ENCODE measurements around the gene DLGAP4.

Gene DLGAP4

DNA sequence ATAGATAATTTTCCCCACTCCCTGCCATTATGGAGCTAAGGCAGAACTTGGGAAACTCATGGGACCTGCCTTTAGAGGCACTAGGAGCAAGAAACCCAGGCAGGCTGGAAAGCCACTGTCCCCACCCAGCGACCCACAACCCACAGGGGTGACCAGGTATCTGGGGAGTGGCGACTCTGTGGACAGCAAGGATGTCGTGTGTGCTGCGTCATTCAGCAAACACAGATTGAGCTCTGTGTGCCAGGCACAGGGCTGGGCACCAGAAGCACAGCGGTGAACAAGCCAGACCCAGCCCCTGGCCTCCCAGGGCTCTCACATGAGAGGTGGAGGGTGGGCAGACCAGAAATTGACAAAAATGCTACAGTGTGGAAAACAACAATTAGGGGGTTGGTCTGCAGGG, 27.7 kb downstream of the DLGAP4 start:
- DNase-seq (ENCODE audit: low read depth), result no peak

DNA sequence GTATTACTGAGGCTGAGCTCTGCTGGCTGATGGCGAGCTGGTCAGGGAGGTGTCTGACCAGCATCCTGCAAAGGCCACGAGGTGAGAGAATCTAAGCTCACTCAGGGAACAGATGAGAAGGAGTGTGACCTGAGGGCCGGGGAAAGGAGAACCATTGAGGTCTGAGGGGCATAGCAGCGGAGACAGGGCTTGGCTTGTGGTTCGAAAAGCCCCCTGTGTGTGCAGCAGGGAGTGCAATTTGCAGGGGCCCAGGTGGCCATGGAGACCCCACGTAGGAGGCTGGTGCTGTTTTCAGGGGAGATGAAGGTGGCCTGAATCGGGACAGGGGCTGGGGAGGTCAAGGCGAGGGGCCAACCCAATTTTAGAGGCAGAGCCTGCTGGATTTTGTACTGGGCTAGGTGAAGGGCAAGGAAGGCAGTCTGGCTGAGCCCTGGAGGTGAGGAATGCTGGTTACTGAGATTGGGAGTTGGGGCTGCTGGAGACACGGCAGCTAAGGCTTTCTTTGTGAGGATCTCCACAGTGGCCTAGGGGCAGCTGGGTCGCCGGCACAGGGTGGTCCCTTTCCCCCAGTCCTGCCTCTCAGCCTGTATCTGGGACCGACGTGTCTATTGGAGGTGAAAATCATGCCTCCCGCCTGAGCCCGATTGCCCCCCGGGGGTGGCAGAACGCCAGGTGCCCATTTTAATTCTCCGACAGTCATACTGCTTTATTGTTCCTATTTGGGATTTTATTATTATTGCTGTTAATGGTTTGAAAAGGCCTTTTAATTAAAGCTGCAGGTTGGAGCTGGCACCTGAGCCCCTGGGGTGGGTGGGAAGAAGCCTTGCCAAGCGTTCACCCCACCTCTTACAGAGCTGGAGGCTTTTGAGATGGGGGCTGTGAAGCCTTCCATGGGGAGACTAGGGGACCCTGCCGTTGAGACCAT, 28.4 kb downstream of the DLGAP4 start:
- no peak for DNase-seq (ENCODE audit: low read depth)

DNA sequence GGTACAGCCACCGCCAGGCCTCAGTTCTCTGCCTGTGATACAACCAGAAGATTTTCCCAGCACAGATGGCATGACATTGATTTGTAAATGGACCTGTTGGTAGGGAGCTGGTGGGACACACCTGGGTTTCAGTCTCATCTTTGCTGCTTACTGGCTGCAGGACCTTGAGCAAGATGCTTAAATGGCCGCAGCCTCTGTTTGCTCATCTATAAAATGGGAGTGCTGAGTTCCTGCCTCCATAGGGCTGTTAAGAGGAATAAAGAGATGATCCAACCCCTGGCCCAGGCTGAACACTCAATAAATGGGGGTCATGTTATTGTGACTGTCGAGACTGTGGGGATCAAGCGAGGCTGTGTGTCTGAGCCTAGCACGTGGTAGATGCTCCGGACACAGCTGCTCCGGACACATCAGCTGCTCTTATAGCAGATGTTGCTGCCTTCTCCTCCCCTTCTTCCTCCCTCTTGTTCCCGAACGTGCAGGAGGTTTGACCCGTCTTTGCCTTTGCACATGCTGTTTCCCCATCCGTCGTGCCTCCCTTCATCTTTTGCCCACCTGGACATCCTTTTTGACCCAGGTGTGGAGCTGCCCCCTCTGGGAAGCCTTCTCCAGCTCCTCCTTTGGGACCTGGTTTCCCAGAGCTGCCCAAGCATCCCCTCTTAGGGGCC, 29.2 kb downstream of the DLGAP4 start:
- DNase-seq (ENCODE audit: low read depth), result no peak

DNA sequence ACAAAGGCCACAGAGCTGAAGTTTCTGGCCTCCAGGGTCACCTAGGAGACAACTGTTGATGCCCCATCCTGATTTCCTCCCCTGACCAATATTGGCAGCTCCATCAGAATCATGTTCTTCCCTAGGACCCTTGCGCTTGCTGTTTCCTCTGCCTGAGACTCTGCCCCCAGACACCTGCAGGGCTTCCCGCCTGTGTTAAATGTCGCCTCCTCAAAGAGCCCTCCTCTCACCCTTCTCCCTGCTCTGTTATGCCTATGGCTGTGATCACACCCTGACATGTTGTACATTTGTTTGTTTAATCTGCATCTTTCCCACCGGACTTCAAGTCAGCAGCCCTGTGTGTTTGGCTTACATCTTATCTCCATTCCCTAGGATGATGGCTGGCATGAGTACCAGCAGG, 30.1 kb downstream of the DLGAP4 start:
- no peak for DNase-seq (ENCODE audit: low read depth)

DNA sequence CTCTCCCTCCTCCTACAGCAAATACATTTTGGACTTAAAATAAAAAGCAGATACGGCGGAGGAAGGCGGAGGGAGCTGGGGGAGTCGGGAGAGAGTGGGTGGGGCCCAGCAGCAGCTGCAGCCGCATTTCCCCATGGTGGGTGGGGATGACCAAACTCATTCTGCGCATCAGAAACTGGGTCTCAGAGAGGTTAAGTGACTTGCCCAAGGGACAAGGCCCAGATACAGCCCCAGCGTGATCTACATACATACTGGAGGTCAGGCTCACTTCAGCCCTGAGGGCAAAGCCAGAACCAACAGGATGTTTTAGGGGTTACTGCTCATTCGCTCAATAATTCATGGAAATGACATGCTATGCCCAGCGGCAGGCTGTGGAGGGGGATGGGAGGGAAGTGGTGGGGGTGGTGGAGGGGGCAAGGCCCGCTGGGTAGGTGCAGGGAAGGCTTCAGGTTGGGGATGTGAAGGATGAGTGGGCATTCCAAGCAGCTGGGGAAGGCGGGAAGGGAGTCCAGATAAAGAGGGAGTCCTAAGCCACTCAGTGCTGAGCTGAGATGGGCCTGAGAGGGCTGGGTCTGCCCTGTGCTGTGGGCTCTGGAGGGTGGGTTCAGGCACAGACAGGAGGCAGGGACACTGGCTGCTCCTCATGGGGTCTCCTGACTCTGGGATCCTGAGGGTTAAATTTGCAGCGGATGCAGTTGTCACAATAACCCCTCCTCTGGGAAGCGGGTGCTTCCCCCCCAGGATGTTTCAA, 31.0 kb downstream of the DLGAP4 start:
- DNase-seq (ENCODE audit: low read depth), result no peak

DNA sequence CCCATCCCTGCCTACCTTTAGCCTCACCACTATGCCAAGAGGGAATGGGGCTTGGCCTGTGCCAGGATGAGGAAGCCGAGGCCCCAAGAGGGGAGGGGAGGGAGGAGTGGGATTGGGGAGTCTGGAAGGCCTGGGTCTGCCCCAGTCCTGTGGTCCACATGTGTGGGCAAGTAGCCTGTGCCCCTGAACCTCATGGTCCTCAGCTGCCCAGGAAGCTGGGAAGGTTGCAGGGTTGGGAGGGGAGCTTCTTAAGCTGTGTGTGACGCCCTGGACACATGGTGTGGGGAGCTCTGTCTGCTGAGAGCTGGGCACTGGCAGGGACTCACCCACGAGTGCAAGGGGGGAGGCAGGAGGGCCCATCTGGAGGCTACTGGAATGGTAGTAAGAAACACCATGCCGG, 31.7 kb downstream of the DLGAP4 start:
- DNase-seq (ENCODE audit: low read depth), result no peak

DNA sequence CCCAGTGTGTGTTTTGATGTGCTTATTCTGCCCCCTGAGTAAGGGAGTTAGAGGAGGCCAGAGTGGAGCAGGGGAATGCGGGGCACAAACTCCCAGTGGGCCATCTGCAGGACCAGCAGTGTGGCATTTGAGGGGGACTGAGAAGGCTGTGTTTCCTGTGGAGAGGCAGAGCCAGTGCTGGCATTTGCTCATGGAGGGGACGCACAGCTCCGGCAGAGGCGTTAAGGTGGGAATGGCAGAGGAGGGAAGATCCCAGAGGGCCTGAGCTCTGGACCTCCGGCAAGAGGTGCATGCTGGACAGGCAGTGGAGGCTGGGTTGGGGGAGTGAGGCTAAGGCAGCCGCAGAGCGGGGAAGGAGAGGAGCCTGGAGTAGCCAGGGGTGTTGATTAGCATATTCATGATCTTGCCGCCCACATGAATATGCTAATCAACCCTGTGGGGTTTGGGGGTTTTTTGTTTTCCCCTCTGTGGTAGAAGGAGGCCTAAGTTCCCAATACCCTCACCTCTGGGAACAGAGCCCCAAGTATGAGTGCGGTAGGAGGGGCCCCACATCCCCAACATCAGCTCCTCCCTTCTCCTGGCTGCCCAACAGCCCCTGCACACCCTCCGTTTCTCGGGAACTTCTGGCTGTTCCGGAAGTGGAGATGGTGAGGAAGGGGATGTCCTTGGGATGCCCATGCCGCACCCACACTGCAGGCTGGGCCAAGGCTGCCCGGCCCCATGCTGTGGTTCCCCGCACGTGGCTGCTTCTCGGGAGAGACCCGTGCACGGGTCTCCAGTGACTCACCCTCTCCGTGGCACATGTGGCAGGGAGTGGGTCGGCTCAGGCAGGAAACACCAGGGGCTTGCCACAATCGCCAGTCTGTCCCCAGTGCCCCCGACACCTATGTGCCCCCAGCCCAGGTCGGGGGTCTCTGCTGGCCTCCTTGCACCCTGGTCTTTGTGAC, 33.8 kb downstream of the DLGAP4 start:
- DNase-seq (ENCODE audit: low read depth), result no peak

DNA sequence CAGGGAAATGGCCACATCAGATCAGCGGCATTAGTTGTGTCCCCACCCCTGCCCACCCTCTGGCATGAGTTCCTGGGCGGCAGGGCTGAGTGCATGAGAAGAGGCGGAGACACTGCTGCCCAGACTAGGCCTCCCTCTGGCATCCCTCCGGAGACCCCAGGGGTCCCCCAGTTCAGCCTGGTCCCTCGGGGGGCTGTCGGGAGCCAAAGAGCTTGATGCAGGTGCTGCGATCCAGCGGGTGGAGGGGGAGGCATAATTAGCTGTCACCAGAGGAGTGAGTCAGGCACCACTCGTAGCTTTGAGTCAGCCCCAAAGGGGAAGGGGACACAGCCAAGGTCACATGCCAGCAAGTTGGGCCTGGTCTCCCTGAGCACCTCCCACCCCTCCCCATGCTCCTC, 34.5 kb downstream of the DLGAP4 start:
- DNase-seq (ENCODE audit: low read depth), result no peak

DNA sequence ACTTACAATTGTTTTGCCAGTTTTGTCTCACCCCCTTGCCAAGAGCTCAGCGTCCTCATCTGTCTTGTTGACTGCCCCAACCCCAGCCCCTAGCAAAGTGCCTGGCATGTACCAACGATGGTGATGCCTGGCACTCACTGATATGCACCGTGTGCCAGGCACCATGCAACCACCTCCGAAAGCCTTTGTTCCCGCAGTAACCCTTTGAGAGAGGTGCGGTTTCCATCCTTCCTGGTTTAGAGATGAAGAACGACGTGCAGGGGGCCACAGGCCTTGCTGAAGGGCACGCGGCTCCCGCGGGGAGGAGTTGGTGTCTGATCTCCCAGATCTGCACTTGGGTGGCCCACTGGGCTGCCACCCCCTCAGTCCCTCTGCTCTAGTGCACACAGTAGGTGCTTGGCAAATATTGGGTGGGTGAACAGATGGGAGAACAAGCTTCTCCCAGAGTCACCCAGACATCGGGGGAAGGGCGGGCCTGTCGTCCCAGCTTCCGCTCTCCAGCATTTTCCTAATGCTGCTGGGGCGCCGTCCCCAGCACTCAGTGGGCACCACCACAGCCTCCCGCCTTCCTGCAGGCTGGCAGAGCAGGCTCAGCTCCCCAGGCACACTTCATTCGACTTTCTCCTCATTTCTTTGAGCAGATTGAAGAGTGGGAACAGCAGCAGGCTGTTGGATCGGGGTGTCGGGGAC, 35.3 kb downstream of the DLGAP4 start:
- DNase-seq (ENCODE audit: low read depth), result no peak

DNA sequence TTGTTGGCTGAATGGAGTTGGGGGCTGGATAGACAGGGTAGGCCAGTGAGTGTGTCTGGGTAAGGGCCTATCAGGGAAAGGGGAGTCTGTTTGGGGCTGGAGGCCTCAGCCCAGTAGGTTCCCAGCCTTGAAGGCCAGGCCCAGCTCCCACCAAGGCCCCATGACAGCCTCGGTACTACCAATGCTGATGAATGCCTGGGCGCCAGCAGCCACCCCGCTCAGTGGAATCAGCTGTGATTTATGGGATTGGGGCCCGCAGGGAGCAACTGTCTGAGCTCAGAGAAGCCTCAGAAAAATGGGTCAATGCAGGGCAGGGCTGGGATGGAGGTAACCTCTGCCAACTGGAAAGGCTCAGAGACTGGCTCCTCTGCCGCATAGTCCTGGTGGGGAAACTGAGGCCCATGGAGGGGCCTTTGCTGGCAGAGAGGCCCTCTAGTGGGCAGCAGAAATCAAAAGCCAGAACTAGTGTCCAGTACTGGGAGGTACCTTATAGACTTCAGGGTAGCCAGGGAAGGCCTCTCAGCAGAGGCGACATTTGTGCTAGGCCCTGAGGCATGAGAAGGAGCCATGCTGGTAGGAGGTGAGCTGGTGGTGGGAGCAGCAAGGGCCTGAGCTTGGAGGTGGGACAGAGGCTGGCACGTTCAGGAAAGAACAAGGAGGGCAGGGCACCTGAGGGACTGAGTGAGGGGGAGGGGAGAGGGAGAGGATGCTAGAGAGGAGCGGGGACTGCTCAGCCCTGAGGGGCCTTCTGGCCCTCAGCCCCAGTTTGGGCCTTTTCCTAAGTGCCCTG, 36.4 kb downstream of the DLGAP4 start:
- DNase-seq (ENCODE audit: low read depth), result no peak

DNA sequence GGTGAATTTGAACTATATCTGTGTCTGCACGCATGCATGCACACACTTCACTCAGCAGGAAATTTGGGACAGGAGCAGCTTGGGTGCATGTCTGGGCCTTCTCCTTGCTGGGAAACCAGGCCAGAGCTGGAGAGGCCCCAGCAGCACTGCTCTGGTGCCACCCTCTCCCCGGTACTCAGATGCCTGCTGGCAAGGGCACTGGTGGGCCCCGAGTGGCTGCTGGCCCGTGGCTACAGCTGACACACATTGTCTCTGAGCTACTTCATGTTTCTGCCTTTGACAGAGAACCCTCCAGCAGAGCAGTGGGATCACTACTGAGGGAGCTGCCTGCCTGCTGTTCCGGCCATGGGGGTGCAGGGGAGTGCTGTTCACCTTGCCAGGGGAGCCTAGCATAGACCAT, 37.5 kb downstream of the DLGAP4 start:
- no peak for DNase-seq (ENCODE audit: low read depth)

DNA sequence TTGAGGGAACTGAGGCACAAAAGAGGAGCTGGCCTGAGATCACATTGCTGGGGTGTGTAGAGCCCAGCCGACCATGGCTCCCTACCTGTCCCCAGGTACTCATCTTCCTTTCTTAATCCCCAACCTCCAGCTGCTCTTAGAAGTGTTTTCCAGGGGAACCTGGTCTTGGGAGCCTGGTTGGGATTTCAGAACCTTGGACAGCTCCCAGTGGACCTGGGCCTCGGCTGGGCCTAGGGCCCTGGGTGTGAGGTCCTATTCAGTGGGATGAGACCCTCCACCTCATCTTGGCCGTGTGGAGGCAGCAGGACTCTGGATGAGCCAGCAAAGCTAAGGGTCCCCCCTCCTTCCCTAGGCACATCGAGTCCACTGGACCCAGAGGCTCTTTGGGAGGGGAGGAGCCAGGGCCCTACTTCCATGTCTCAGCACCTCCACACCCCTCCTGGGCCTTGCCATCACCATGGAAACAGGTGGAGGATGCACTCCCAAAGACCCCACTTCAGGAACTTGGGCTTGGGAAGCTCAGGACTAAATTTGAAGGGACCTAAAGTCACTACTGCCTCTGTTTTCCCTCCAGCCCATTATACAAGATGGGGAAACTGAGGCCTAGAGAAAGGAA, 38.5 kb downstream of the DLGAP4 start:
- peak; percentile 68 for DNase-seq (ENCODE audit: low read depth)

DNA sequence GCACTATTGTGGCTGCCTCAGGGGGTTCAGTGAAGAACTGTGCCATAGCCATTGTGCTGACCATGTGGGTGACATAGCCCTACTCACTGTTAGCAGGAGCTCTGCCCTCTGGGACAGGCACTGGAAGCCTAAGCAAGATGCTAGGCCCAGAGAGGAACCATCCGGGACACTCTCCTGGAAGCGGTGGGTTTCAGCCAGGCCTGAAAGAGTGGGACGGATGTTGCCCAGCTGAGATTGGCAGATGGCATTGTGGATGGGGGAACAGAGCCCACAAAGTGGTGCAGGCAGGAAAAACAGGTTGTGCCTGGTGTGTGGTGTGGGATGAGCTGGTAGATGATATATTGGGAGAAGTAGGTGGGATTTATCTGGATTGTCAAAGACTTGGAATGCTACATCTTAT, 40.1 kb downstream of the DLGAP4 start:
- DNase-seq (ENCODE audit: low read depth), result no peak

DNA sequence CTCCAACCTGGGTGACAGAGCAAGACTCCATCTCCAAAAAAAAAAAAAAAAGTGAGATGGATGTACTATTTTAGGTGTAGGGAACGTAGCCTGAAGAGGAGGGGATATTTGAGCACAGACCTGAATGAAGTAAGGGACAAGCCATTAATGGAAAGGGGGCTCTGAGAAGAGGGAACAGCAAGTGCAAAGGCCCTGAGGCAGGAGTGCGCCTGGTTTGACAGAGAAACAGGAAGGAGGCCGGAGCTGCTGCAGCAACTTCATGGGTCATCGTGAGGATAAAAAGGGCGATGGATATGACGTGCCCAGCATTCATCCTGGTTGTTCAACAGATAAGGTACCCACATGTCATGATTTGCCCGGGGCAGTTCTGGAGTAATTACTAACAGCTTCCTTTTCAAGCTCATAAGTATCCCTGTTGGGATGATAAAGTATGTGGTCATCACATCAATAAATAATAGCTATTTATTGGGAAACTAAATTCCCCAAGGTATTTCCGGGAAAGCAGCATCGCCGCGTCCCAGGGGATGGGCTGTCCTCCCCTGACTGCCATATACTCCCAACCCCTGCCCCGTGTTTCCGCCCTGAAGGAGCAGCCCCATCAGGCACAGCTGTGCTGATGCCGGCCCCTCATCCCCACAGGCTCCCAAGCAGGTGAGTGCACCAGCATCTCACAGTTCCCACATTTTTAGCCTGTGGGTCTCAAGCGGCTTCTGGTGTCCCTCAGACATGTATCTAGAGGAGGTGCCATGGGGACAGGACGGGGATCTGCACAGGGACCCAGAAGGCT, 43.4 kb downstream of the DLGAP4 start:
- peak; percentile 2 for DNase-seq (ENCODE audit: low read depth)

DNA sequence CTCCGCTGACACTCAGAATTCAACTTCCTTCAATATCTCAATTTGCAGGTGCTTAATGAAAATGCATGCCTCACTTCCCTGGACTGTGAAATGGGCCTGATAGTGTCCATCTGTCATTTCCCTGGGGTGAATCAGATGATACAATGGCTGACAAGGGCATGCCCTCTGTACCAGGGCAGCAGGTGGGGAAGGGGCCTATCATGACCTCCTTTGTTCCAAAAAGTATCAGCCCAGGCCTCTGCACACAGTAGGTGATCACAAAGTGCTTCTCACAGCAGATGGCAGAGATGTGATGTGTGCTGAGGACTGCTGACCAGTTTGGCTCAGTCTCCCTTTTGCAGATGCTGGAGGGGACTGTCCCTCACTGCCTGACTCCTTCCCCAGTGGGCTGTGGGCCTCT, 44.3 kb downstream of the DLGAP4 start:
- no peak for DNase-seq (ENCODE audit: low read depth)

DNA sequence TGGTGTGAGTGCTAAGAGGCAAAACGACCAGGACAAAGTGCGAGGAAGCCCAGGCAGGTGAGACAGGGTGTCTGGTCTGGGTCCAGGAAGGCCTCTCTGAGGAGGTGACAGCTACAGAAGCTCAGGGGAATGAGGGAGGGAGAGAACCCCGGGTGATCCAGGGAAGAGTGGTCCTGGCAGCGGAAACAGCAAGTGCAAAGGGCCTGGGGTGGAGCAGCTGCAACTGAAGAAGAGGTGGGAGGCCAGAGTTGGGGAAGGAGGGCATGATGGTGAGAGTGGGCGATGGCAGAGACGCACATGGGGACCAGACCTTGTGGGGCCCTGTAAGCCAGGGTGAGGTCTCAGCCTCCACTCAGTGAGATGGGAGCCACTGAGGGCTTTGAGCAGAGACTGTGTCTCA, 45.8 kb downstream of the DLGAP4 start:
- DNase-seq (ENCODE audit: low read depth), result no peak

DNA sequence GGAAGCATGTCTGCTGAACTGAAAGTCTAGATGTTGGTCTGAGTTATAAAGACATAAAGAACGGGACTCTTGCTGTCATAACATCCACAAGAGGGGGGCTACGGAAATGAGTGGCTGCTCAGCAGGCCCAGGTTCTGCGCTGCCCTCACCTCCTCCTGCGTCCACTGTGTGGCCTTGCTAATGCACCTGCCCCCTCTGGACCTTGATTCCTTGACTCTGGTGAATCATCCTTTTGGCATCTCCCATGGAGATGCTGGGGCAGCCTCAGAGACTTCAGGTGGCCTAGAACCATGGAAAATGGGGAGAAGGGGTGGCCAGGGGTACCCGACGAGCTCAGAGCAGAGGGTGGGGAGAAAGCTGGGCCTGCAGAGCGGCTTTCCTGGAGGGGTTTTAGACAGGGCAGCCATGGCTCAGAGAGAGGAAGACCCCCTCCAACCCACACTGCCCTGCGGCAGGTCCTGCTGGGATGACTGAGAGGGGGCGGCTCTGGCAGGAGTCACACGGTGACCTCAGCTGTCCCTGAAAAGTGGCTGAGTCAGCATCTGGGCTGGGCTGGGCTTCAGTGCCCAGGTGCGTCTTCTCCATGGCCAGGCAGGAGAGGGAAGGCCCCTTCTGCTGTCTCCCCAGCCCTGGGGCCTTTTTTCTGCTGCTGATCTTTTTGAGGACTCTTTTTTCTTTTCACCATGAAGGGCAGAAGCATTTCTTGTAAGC, 46.9 kb downstream of the DLGAP4 start:
- DNase-seq (ENCODE audit: low read depth), result no peak

DNA sequence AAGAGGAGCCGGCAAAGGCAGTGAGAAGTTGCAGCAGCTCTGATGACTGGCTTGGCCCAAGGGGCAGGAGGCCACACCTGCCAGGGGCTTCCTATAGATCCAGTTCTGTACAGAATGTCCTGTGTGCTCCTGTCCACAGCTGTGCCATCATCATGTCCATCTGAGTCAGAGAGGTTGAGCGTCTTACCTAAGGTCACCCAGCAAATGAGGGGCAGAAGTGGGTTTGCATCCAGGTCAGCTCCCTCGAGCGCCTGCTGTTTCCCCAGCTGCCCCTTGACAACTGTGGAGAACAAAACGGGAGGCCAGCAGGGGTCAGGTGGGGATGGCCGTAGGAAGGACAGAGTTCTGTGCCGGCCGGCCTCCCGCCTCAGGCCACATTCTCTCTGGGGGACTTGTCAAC, 47.6 kb downstream of the DLGAP4 start:
- DNase-seq (ENCODE audit: low read depth), result no peak

Data from EH (cell line).